K562 (cell line): ENCODE data around the gene SLC4A5. TPM values are rescaled to one million over a fixed set of nuclear protein-coding genes. Genes with fewer than 3 reads are reported as not detected.

Source experiments
- ARNT ChIP-seq, 2 experiments: fragments of 450-650 bp; IDR thresholded peaks; 2 replicates each; pipeline ENCODE4 v1.6.1; 2016; ENCODE audit warnings: mild to moderate bottlenecking in 1 of 2
- CBX5 ChIP-seq: IDR thresholded peaks from 2 replicates; pipeline ENCODE4 v1.6.1; 2014; ENCODE audit warnings: low read depth, borderline replicate concordance
- CC2D1A ChIP-seq: fragments of 450-650 bp; IDR thresholded peaks from 2 replicates; pipeline ENCODE4 v1.6.1; 2017; ENCODE audit warnings: mild to moderate bottlenecking
- ETV1 ChIP-seq: fragments of 450-650 bp; conservative IDR thresholded peaks from 2 replicates; pipeline ENCODE4 v1.6.1; 2016; ENCODE audit warnings: missing genetic modification characterization, control low read depth, low read depth, missing compliant biosample characterization
- FOXK2 ChIP-seq, 2 experiments: fragments of 450-650 bp; IDR thresholded peaks in 1 of 2; conservative IDR thresholded peaks in 1 of 2; 2 replicates each; pipeline ENCODE4 v1.6.1; 2016; ENCODE audit warnings: low read depth in 2 of 2, mild to moderate bottlenecking in 1 of 2
- JUND ChIP-seq, 2 experiments: IDR thresholded peaks; 2 replicates in 1 of 2; 3 replicates in 1 of 2; pipeline ENCODE4 v1.6.1; 2011; ENCODE audit warnings: borderline replicate concordance in 2 of 2, low read depth in 2 of 2, low read length in 2 of 2, improper control_type of control experiment in 1 of 2, missing biosample characterization in 1 of 2, missing genetic modification characterization in 1 of 2, missing genetic modification reagents in 1 of 2
- KAT8 ChIP-seq: fragments of 450-650 bp; IDR thresholded peaks from 2 replicates; pipeline ENCODE4 v1.6.1; 2016; ENCODE audit warnings: low read depth, mild to moderate bottlenecking
- KDM1A ChIP-seq, 2 experiments: fragments of 450-650 bp; IDR thresholded peaks; 2 replicates each; pipeline ENCODE4 v1.6.1; 2016; ENCODE audit warnings: mild to moderate bottlenecking in 2 of 2
- LARP7 ChIP-seq: fragments of 450-650 bp; IDR thresholded peaks from 2 replicates; pipeline ENCODE4 v1.6.1; 2016
- MCM2 ChIP-seq: fragments of 450-650 bp; IDR thresholded peaks from 2 replicates; pipeline ENCODE4 v1.6.1; 2017; ENCODE audit warnings: low read depth, mild to moderate bottlenecking
- MEIS2 ChIP-seq: fragments of 450-650 bp; IDR thresholded peaks from 2 replicates; pipeline ENCODE4 v1.6.1; 2014; ENCODE audit warnings: mild to moderate bottlenecking; ENCODE audit not compliant: partially characterized antibody
- PHF21A ChIP-seq: fragments of 450-650 bp; IDR thresholded peaks from 2 replicates; pipeline ENCODE4 v1.6.1; 2017; ENCODE audit warnings: low read depth, borderline replicate concordance
- RHOXF2B ChIP-seq: fragments of 250-450 bp; sonication (Bioruptor Pico); conservative IDR thresholded peaks from 2 replicates; pipeline ENCODE4 v1.5.1; 2021
- SIN3B ChIP-seq: fragments of 450-650 bp; IDR thresholded peaks from 2 replicates; pipeline ENCODE4 v1.6.1; 2017; ENCODE audit warnings: low read depth, mild to moderate bottlenecking, moderate library complexity
- SMAD3 ChIP-seq: fragments of 450-650 bp; formaldehyde crosslinking; conservative IDR thresholded peaks from 2 replicates; pipeline ENCODE4 v1.4.0; 2020; ENCODE audit warnings: mild to moderate bottlenecking
- SMARCE1 ChIP-seq: fragments of 450-650 bp; IDR thresholded peaks from 2 replicates; pipeline ENCODE4 v1.7.1; 2016; ENCODE audit warnings: mild to moderate bottlenecking
- SOX6 ChIP-seq: fragments of 450-650 bp; IDR thresholded peaks from 2 replicates; pipeline ENCODE4 v1.6.1; 2014; ENCODE audit warnings: mild to moderate bottlenecking
- TAF7 ChIP-seq: fragments of 450-650 bp; IDR thresholded peaks from 2 replicates; pipeline ENCODE4 v1.6.1; 2016; ENCODE audit warnings: missing genetic modification characterization, missing compliant biosample characterization
- TAL1 ChIP-seq: fragments of 450-650 bp; IDR thresholded peaks from 2 replicates; pipeline ENCODE4 v1.6.1; 2016; ENCODE audit warnings: mild to moderate bottlenecking
- TEAD1 ChIP-seq, 2 experiments: fragments of 450-650 bp in 1 of 2; sonication (generic) in 1 of 2; formaldehyde crosslinking; IDR thresholded peaks; 2 replicates each; pipeline versions ENCODE4 v1.4.0 to v1.8.0; 2020 to 2022; ENCODE audit warnings: mild to moderate bottlenecking in 2 of 2, missing genetic modification reagents in 1 of 2
- YY1 ChIP-seq, 3 experiments: IDR thresholded peaks; 2 replicates each; pipeline ENCODE4 v1.6.1; 2011; ENCODE audit warnings: low read length in 2 of 3, mild to moderate bottlenecking in 2 of 3, moderate library complexity in 2 of 3, borderline replicate concordance in 1 of 3, control low read depth in 1 of 3, low read depth in 1 of 3; ENCODE audit not compliant: insufficient read depth in 3 of 3, insufficient replicate concordance in 2 of 3, control insufficient read depth in 1 of 3, insufficient read length in 1 of 3; ENCODE audit errors: extremely low read depth in 1 of 3
- ZBTB43 ChIP-seq: sonication (generic); formaldehyde crosslinking; IDR thresholded peaks from 2 replicates; pipeline ENCODE4 v1.8.0; 2023; ENCODE audit warnings: mild to moderate bottlenecking, missing genetic modification reagents
- ZNF57 ChIP-seq: fragments of 450-650 bp; formaldehyde crosslinking; IDR thresholded peaks from 2 replicates; pipeline ENCODE4 v1.4.0; 2020; ENCODE audit warnings: mild to moderate bottlenecking, moderate library complexity
- ZNF75A ChIP-seq: fragments of 450-650 bp; formaldehyde crosslinking; IDR thresholded peaks from 2 replicates; pipeline ENCODE4 v1.4.0; 2020; ENCODE audit warnings: mild to moderate bottlenecking
- ZZZ3 ChIP-seq: fragments of 450-650 bp; IDR thresholded peaks from 2 replicates; pipeline ENCODE4 v1.6.1; 2016; ENCODE audit warnings: antibody characterized with exemption, mild to moderate bottlenecking, moderate library complexity
- polyA plus RNA-seq, 8 experiments: library from polyadenylated mRNA; depleted of rRNA in 4 of 8; stranded (reverse) in 5 of 8; unstranded in 3 of 8; fragments of >200 nt; fragmentation: Nextera tagmentation in 2 of 8; fragmentation: Illumina TruSeq in 1 of 8; extraction: Ambion mirVana in 2 of 8; extraction: Trizol in 1 of 8; gene quantifications; 2 replicates each; pipeline versions ENCODE4 v1.2.1 to v1.2.3, GENCODE V29; 2011 to 2014; ENCODE audit warnings: inconsistent platforms in 1 of 8, missing spikeins in 1 of 8
- total RNA-seq, 7 experiments: library from RNA; depleted of rRNA in 6 of 7; stranded (reverse); fragments of >200 nt in 6 of 7; fragmentation: Illumina TruSeq in 2 of 7; extraction: Trizol in 2 of 7; gene quantifications; 2 replicates each; pipeline versions ENCODE4 v1.2.1 to v1.2.3, GENCODE V29; 2011 to 2021; ENCODE audit warnings: low replicate concordance in 1 of 7
- TF ChIP-seq, protein P1 (sequence below): fragments of 250-450 bp; sonication (Bioruptor Pico); IDR thresholded peaks from 2 replicates; pipeline ENCODE4 v1.5.1; 2021; ENCODE audit warnings: mild to moderate bottlenecking
- TF ChIP-seq, protein P2 (sequence below), 2 experiments: fragments of 450-650 bp; conservative IDR thresholded peaks; 2 replicates each; pipeline ENCODE4 v1.6.1; 2017; ENCODE audit warnings: mild to moderate bottlenecking in 2 of 2, moderate library complexity in 2 of 2

The SLC4A5 gene
- total and polyA plus RNA-seq, 9 of the 15 experiments (the other 6 are each of a cell fraction or from before 2014, with no cell fraction given): 0.03 to 0.77 (median 0.14) TPM; not detected in 1

DNA sequence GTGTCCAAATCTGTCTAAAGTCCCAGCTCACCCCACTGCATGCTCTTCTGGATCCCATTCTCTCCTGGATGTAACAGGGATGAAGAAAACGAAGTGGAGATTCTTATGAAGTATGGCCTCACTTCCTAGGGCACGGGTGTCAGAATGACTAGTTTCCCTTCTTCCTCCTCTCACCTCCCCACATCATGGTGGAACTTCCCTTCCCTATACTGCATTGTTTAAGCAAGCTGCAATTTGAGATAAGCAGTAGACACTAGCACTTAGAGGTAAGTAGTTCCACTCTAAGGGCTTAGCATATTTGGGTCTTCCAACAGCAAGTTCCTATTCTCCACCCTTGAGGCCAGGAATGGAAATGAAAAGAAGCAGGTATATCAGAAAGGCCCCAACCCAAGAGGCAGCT lies 29.7 kb downstream of the SLC4A5 start (continued):
- TF ChIP-seq TEAD1 (CRISPR knock-in tag; IDR thresholded peaks at IDR 0.05) (peak; percentile 77 to 89), KDM1A (IDR thresholded peaks at IDR 0.05) (0 out of 4 replicates have a peak, but pooled peaks of 1 of the 2 experiments have one; percentile 15), PHF21A (no peak), TAL1 (peak; percentile 84), SMAD3 (CRISPR knock-in tag) (no peak), ARNT (IDR thresholded peaks at IDR 0.05) (0 out of 4 replicates have a peak, but pooled peaks of 1 of the 2 experiments have one; percentile 41), SOX6 (peak; percentile 98), ETV1 (peak; percentile 46), CC2D1A (no peak), MEIS2 (peak; percentile 33), TAF7 (tag) (no peak), ZZZ3 (no peak), MCM2 (no peak), ZNF75A (no peak), ZNF57 (CRISPR knock-in tag) (no peak), YY1 (IDR thresholded peaks at IDR 0.05; ENCODE audit: borderline replicate concordance in 1 of 3, control insufficient read depth in 1 of 3, extremely low read depth in 1 of 3, insufficient read depth in 3 of 3, insufficient read length in 1 of 3, insufficient replicate concordance in 2 of 3, low read depth in 1 of 3, low read length in 2 of 3) (peak in 1 of 3 experiments; percentile 69), LARP7 (no peak), SIN3B (no peak), SMARCE1 (peak; percentile 84), ZBTB43 (CRISPR knock-in tag) (no peak), FOXK2 (conservative IDR thresholded peaks at IDR 0.05 in 1 of 2, IDR thresholded peaks at IDR 0.05 in 1 of 2; ENCODE audit: low read depth in 2 of 2) (0 out of 4 replicates have a peak, but pooled peaks of 1 of the 2 experiments have one; percentile 27), JUND (IDR thresholded peaks at IDR 0.05; ENCODE audit: borderline replicate concordance, low read depth, low read length) (peak; percentile 57), JUND (tag; IDR thresholded peaks at IDR 0.05; ENCODE audit: borderline replicate concordance, low read depth, low read length) (peak; percentile 70; the same call in 2 of the 3 replicates), CBX5 (0 out of 2 replicates have a peak, but pooled peaks have one; percentile 40), RHOXF2B (CRISPR knock-in tag) (no peak), KAT8 (no peak)
- TF ChIP-seq, protein P1, sequence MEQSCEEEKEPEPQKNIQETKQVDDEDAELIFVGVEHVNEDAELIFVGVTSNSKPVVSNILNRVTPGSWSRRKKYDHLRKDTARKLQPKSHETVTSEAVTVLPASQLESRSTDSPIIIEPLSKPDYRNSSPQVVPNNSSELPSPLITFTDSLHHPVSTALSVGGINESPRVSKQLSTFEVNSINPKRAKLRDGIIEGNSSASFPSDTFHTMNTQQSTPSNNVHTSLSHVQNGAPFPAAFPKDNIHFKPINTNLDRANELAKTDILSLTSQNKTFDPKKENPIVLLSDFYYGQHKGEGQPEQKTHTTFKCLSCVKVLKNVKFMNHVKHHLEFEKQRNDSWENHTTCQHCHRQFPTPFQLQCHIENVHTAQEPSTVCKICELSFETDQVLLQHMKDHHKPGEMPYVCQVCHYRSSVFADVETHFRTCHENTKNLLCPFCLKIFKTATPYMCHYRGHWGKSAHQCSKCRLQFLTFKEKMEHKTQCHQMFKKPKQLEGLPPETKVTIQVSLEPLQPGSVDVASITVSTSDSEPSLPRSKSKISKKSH (CRISPR knock-in tag): no peak
- TF ChIP-seq, protein P2, sequence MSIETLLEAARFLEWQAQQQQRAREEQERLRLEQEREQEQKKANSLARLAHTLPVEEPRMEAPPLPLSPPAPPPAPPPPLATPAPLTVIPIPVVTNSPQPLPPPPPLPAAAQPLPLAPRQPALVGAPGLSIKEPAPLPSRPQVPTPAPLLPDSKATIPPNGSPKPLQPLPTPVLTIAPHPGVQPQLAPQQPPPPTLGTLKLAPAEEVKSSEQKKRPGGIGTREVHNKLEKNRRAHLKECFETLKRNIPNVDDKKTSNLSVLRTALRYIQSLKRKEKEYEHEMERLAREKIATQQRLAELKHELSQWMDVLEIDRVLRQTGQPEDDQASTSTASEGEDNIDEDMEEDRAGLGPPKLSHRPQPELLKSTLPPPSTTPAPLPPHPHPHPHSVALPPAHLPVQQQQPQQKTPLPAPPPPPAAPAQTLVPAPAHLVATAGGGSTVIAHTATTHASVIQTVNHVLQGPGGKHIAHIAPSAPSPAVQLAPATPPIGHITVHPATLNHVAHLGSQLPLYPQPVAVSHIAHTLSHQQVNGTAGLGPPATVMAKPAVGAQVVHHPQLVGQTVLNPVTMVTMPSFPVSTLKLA (conservative IDR thresholded peaks at IDR 0.05): 0 out of 4 replicates have a peak, but pooled peaks have one; percentile 19 to 26
